ENCODE data around the gene CAB39. TPM values are rescaled to one million over a fixed set of nuclear protein-coding genes. Genes with fewer than 3 reads are reported as not detected.

CAB39 gene
- total and polyA plus RNA-seq, 2 donors (not counting 1 experiment from before 2014, with no cell fraction given), result 21.7 to 75.7 TPM

DNA sequence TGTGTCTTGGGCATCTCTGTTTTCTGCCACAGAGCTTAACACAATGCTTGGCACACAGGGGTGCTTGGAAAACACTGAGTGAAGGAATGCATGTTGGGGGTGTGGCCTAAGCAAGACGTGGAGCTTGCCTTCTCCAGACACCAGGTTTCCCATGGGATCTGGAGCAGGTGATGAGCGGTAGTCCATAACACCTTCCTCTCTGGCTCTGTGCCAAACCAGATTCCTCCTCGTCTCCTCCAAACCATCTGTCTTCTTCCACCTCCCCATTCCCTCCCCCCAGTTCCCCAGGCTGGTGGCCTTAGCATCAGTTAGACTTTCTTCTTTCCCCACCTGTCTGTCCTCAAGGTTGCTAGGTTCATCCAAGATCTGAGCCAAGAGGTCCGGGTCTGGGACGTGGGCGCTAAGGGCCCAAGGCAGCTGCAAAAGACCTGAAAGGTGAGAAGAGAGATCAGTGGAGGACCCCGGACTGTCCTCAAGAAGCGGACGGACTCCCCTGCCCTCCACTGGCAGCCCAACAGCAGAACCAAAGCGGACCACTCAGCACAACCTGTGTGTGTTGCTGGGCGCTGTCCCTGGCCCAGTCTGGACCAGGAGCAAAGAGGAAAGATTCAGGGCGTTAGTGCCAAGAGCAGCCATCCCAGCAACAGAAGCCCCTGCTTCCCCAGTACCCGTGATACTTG, 150.9 kb downstream of the CAB39 start:
- Histone ChIP-seq H3K9ac (ENCODE audit: low read length) (no peak overlapping the region), H3K4me2 (replicated peaks; ENCODE audit: low read depth, low read length, poor library complexity, severe bottlenecking) (peak overlapping the region; percentile 99), H4K20me1 (ENCODE audit: control insufficient read depth, insufficient read depth, low read length, poor library complexity, severe bottlenecking) (peaks cover 5% of the 10 kb centered on the region), H3K79me2 (ENCODE audit: control insufficient read depth, insufficient read depth, low read length) (peaks cover 24% of the 10 kb centered on the region), H3K36me3 (replicated peaks in 1 of 2; ENCODE audit: control extremely low read depth in 1 of 2, control insufficient read depth in 1 of 2, extremely low read depth in 1 of 2, insufficient read depth in 2 of 2, low read length in 1 of 2) (no peaks in the 10 kb centered on the region), H3K9me3 (ENCODE audit: control extremely low read depth in 1 of 3, control insufficient read depth in 2 of 3, insufficient read depth in 1 of 3, low read length in 2 of 3) (peaks cover 0 to 16% (median 0%) of the 10 kb centered on the region in 3 donors), H3K27me3 (replicated peaks in 1 of 4; ENCODE audit: control extremely low read depth in 1 of 4, control insufficient read depth in 3 of 4, insufficient read depth in 4 of 4, low read length in 3 of 4) (no peaks in the 10 kb centered on the region), H3K27ac (ENCODE audit: low read length in 2 of 2) (no peak overlapping the region), H3K4me3 (ENCODE audit: control extremely low read depth in 1 of 5, extremely low read depth in 1 of 5, insufficient read depth in 1 of 5, low read depth in 2 of 5, low read length in 4 of 5) (no peak overlapping the region), H3K4me1 (ENCODE audit: control insufficient read depth in 2 of 2, insufficient read depth in 2 of 2, low read length in 2 of 2) (peaks cover 40 to 53% of the 10 kb centered on the region in 2 donors), H2AFZ (ENCODE audit: insufficient read depth, low read depth, low read length, poor library complexity, severe bottlenecking) (no peak overlapping the region)
- H3K4me1 Mint-ChIP-seq, result peaks cover 52% of the 10 kb centered on the region
- POLR2A ChIA-PET, result no interaction called here
- DNase-seq, result no peak
- H3K27ac Mint-ChIP-seq, result peak overlapping the region; percentile 21
- no peak for TF ChIP-seq CTCF (IDR thresholded peaks at IDR 0.05)
- TF ChIP-seq EZH2 (IDR thresholded peaks at IDR 0.05; ENCODE audit: borderline replicate concordance, insufficient read depth, low read depth, low read length, poor library complexity, severe bottlenecking), result no peak
- CTCF ChIA-PET, result interaction anchor here (0.9 to 4.0 kb wide), 3 partner anchors 10 to 50 kb away, joined by 3 to 21 read pairs (median 3); no protein-coding TSS in a partner anchor
- no peak for ATAC-seq (ENCODE audit: low read depth)
- intact Hi-C loops (cut with micrococcal nuclease), result loop anchor here (1.0 to 2.0 kb wide), 2 partner anchors 15 to 50 kb away; no protein-coding TSS in a partner anchor
- WGBS (ENCODE audit: insufficient coverage), result 85% methylated on average over 8 of the region's 13 CpGs
- peaks cover 10% of the 10 kb centered on the region for H3K27me3 Mint-ChIP-seq
- H3K4me3 Mint-ChIP-seq, result peak overlapping the region; percentile 90
- peaks cover 2% of the 10 kb centered on the region for H3K9me3 Mint-ChIP-seq (ENCODE audit: insufficient read depth)

- Mint-ChIP-seq H3K27ac (peak overlapping the region; percentile 74), H3K27me3 (peaks cover 7% of the 10 kb centered on the region), H3K4me3 (peak overlapping the region; percentile 90), H3K4me1 (peaks cover 56% of the 10 kb centered on the region), H3K9me3 (ENCODE audit: insufficient read depth) (peaks cover 2% of the 10 kb centered on the region)
- peak overlapping the region; percentile 25 to 39 for H3K27ac ChIP-seq (ENCODE audit: low read length in 2 of 2)
- peak overlapping the region; percentile 22 to 83 (median 65) for H3K4me3 ChIP-seq (ENCODE audit: control extremely low read depth in 1 of 5, extremely low read depth in 1 of 5, insufficient read depth in 1 of 5, low read depth in 2 of 5, low read length in 4 of 5)
- H2AFZ ChIP-seq (ENCODE audit: insufficient read depth, low read depth, low read length, poor library complexity, severe bottlenecking), result peak overlapping the region; percentile 89
- ATAC-seq (ENCODE audit: low read depth) (no peak), DNase-seq (no peak)
- H3K4me1 ChIP-seq (ENCODE audit: control insufficient read depth in 2 of 2, insufficient read depth in 2 of 2, low read length in 2 of 2), result peaks cover 40 to 54% of the 10 kb centered on the region in 2 donors
- peaks cover 30% of the 10 kb centered on the region for H3K79me2 ChIP-seq (ENCODE audit: control insufficient read depth, insufficient read depth, low read length)
- CTCF ChIA-PET, result interaction anchor here (0.6 to 5.5 kb wide), 9 partner anchors 9 to 123 kb away, joined by 3 to 40 read pairs (median 5); no protein-coding TSS in a partner anchor
- TF ChIP-seq CTCF (IDR thresholded peaks at IDR 0.05), result no peak
- no peak for TF ChIP-seq EZH2 (IDR thresholded peaks at IDR 0.05; ENCODE audit: borderline replicate concordance, insufficient read depth, low read depth, low read length, poor library complexity, severe bottlenecking)
- 51% methylated on average over 15 of the region's 18 CpGs for WGBS (ENCODE audit: insufficient coverage)
- intact Hi-C loops (cut with micrococcal nuclease), result loop anchor here (1.0 to 2.0 kb wide), 2 partner anchors 15 to 49 kb away; no protein-coding TSS in a partner anchor
- peaks cover 0 to 16% (median 0%) of the 10 kb centered on the region in 3 donors for H3K9me3 ChIP-seq (ENCODE audit: control extremely low read depth in 1 of 3, control insufficient read depth in 2 of 3, insufficient read depth in 1 of 3, low read length in 2 of 3)
- POLR2A ChIA-PET, result interaction anchor here (0.9 to 1.1 kb wide), 3 partner anchors 10 to 14 kb away, joined by 3 to 4 read pairs (median 3); no protein-coding TSS in a partner anchor
- H3K36me3 ChIP-seq (replicated peaks in 1 of 2; ENCODE audit: control extremely low read depth in 1 of 2, control insufficient read depth in 1 of 2, extremely low read depth in 1 of 2, insufficient read depth in 2 of 2, low read length in 1 of 2), result no peaks in the 10 kb centered on the region
- peak overlapping the region; percentile 99 for H3K4me2 ChIP-seq (replicated peaks; ENCODE audit: low read depth, low read length, poor library complexity, severe bottlenecking)
- no peaks in the 10 kb centered on the region for H3K27me3 ChIP-seq (replicated peaks in 1 of 4; ENCODE audit: control extremely low read depth in 1 of 4, control insufficient read depth in 3 of 4, insufficient read depth in 4 of 4, low read length in 3 of 4)
- peaks cover 5% of the 10 kb centered on the region for H4K20me1 ChIP-seq (ENCODE audit: control insufficient read depth, insufficient read depth, low read length, poor library complexity, severe bottlenecking)
- H3K9ac ChIP-seq (ENCODE audit: low read length), result peak overlapping the region; percentile 78
Measured at GRCh38 chr2:230864122-230864604, 151.5 kb downstream of the CAB39 start.

Data from B cell (primary cell).